H54 (cell line): Measurements from ENCODE around the gene RGPD3.
"Not testable (repeated sequence)": the region's sequence is repeated elsewhere in the genome, so short reads cannot be mapped to it uniquely, and the experiment has no call there.

Experiments
- DNase-seq: peaks from one replicate; pipeline ENCODE4 v3.0.0; 2011; ENCODE audit warnings: low spot score, mixed read lengths; ENCODE audit not compliant: insufficient read length
- FAIRE-seq: peaks from 3 replicates; lab custom pipeline; 2011; peaks lifted over from hg19 to GRCh38; lab: Jason Lieb, UNC
- POLR2A ChIP-seq: IDR thresholded peaks from 2 replicates; pipeline ENCODE4 v1.6.1; 2011; ENCODE audit warnings: low read depth, mild to moderate bottlenecking, low read length

Gene RGPD3

DNA sequence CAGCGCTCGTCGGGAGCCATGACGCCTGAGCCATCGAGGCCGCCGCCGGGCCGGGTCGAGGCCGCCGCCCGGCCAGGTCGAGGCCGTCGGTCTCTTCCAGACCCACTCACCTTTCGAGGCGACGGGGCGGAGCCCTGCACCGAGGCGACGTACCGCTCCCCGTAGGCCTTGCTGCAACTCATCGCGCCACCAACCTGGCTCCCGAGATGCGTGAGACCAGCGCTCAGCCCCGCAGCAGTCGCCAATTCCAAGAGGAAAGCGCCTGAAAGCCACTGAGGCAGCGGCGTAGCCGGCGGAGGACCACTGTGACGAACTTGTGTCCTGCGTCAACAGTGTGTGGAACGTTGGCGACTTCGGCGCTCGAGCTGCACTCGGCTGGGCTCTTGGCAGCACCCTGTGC is at the start of gene RGPD3:
Gene RGPD3 (minus strand): TSS at position 307 of the 400 bp plus-strand sequence. CDS start 125 bp downstream, at position 182.
- DNase-seq, FAIRE-seq: not testable (repeated sequence)

DNA sequence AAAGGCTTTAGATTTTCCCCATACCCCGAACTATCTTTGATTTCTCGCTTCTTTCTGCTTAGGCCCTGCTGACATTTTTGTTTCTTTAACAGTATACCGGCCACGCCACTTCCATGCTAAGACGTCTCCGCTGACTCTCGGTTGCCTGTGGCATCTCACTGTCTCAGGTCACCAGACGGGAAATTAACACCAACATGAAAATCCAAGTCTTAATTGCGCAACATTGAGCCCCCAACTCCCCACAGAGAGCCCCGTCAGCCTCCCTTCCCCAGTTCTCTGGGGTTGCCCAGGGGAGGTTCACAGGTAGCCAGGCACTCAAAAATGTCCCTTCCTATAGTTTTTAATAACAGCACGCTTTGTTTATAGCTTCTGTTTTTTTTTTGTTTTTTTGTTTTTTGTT is 49.1 kb upstream of the RGPD3 start:
- DNase-seq (no peak), FAIRE-seq (no peak)
- no peak for TF ChIP-seq POLR2A

DNA sequence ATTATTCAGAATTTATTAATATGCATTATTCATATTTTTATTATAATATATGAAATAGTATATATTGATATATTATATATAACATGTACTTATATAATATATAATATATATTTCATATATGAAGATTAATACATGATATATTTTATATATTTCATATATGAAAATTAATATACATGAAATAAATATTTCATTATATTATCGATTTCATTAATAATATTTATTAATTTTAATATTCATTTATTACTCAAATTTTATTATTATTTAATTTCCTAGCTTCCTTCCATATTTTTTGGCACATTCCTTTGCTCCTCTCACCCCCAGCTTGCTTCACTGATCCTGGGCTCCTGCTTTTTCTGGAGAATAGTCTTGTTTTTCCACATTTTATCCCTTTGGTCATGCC is 48.7 kb upstream of the RGPD3 start:
- no peak for DNase-seq
- no peak for FAIRE-seq
- no peak for TF ChIP-seq POLR2A

DNA sequence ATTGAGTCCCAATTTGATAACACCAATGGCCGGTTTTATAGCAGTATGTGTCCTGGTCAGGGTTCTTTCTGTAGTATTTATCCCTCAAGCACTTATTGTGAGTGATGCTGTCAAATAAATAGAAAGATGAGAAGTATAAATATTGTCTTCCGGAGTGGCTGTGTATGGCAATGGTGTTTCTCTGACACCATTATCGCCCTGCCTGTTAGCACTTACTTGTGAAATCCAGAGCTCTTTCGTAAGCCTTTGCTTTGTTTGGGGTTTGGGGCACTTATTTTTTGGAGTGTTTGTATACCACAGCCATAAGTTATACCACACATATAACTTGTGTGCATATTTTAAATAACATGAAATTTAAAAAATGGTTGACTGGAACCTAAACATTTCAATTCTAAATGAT is 48.2 kb upstream of the RGPD3 start:
- DNase-seq (no peak), FAIRE-seq (no peak)
- no peak for TF ChIP-seq POLR2A

DNA sequence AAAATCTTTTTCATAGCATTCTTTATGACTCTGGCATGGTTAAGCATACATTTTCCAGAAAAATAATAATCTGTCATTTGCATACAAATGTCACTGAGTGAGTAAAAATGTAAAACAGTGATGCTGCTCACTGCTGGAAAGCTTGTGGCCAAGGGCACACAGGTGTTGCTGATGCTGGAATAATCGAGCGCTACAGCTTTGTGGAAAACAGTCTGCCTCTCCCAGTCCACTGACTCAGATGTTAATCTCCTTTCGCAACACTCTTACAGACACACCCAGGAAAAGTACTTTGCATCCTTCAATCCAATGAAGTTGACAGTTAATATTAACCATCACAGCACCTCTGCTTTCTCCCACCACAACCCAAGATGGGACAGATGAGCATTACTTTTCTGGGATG is 46.6 kb upstream of the RGPD3 start:
- not testable (repeated sequence) for DNase-seq, FAIRE-seq

DNA sequence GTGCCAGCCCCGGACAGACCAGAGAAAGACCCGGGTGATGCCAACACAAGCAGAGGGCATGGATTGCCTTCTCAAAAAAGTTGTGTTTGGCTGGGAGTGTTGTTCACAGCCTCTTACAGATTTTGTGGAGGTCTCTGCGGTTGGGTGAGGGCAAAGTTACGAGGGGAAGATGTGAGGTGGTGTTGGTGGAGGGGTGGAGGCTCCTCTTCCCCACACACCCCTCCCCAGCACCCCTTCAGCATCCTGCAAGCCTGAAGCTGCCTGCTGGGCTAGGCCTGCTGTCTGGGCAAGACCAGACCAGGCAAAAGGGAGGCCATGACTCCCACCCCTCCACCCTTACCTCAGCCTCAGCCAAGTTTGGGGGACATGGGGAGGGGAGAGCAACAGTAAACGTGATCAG is 45.2 kb upstream of the RGPD3 start:
- FAIRE-seq, DNase-seq: not testable (repeated sequence)

DNA sequence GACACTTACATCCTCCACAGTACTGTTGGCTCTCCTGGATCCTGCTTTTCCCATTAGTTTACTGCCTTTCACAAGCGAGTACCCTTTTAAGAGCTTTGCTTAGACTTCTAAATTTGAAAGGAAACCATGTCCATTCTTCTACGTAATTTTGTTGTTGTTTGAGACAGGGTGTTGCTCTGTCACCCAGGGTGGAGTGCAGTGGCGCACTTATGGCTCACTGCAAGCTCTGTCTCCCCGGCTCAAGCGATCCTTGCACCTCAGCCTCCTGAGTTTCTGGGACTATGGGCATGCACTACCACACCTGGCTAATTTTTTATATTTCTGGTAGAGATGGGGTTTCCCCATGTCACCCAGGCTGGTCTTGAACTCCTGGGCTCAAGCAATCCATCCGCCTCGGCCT is 43.7 kb upstream of the RGPD3 start:
- DNase-seq, FAIRE-seq: not testable (repeated sequence)

DNA sequence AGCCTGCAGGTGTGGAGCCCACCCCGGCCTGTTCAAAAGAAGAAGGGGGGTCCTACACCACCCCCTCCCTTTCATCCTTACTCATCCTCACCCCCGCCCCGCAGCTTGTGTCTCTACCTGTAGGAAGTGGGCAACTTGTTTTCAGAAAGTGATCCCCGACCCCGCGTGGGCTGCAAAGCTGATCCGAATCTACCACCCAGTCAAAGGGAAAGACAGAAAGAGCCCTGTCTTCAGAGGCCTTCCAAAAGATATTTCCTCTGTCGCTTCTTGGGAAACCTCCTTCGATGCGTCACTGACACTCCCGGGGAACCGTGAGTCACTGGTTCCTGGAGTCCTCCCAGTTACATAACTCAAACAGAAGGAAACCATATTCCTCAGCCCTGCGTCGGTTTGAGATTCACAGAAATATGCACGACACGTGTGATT is 43.3 kb upstream of the RGPD3 start:
- not testable (repeated sequence) for DNase-seq
- peak; percentile 86 for FAIRE-seq

DNA sequence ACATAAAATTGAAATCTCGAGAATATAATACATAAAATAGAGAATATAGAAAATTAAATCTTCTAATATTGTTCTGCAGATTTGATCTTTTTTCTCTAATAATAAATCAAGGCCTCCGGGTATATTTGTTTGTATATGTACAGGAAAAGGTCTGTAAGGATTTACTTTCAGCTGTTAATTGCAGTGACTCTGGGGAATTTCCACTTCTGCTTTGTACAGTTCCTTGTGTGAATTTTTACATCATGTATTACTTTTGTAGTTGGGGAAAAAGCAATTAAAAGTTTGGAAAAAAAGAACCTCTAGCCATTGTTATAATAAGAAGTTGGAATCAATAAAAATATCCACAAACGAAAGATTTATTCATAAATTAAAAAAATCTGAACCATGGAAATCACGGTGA is 42.6 kb upstream of the RGPD3 start:
- not testable (repeated sequence) for FAIRE-seq, DNase-seq

DNA sequence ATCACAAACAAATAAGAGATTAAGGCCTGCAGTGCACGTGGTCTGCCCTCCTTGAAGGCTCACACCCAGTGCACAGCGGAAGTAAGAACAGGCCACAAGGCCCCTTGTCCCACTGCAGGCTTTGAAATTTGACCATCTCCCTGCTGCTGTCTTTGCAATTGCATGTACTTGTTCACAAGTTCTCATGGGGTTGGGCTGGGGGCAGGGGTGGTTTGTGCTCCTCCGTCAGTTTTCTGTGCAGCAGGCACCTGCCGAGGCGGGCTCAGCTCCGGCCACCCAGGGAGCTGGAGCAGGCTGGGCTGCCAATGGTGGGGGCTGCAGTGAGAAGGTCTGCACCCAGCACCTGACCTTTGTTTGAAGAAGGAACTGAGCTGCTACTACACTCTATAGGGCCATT is 41.2 kb upstream of the RGPD3 start:
- FAIRE-seq, DNase-seq: not testable (repeated sequence)

DNA sequence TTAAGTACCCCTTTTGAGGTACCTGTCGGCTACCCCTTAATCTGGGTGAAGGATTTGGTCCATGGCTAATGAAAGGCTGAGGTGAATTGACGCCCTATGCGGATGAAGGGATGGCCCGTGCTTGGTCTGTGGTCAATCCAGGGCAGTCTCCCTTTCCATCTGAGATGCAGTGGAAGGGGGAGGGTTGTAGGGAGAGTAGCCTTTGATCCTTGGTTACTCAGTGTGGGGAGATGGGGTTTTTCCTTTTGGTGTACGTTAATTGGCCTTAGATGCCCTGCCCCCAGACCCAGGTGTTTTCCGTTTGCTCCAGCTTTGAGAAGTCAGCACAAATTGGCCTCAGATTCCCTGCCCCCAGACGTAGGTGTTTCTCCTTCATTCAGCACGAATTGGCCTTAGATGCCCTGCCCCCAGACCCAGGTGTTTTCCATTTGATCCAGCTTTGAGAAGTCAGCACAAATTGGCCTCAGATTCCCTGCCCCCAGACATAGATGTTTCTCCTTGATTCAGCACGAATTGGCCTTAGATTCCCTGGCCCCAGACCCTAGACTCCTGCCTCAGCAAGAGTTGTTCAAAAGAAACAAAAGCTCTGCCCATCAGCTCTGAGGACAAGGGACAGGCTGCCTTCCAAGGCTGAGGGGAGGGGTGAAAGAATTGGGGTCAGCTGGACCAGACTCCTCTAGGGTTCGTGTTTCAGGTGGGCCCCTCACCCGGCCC is 40.6 kb upstream of the RGPD3 start:
- not testable (repeated sequence) for FAIRE-seq, DNase-seq

DNA sequence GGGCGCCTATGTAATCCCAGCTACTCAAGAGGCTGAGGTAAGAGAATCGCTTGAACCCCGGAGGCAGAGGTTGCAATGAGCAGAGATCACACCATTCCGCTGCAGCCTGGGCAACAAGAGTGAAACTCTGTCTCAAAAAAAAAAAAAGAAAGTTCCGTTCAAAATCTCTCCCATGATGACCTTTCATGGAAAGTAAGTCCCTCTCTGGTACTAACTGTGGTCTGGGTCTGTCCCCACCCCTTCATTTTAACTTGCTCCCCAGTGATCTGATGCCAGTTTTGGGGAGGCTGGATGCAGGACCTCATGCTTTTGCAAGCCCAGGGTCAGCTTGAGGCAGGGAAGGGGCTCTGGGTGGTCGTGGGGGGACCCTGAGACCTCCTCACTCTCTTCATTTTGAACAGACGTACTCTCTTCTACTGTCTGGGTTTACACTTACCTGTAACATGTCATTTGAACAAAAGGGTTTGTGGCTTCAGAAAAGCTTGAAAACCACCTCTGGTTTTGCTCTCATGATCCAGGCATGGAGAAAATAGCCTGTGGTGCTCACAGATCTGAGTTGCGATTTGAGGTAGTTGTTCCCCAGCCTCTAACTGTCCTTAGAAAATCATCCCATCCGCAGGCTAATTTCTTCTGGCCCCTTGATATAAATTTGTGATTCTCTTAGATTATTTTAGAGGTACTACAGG is 37.9 kb upstream of the RGPD3 start:
- not testable (repeated sequence) for DNase-seq, FAIRE-seq

DNA sequence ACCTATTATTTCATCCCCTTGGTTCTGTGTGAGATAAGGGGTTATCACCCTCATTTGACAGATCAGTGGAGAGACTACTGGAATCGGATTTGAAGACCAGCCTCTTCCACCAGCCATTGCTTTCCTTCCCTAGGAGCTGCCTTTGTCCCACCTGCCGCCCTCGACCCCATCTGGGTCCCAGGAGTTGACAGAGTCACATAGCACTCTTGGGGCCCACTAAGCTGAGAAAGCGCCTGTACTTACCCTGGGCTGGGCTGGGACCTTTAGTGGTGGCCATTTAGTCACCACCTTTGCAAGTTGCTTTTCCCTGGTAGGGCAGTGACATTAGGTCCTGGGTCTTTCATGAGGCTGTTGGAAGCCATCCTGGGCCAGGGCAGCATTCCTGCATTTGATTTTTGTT is 36.6 kb upstream of the RGPD3 start:
- not testable (repeated sequence) for DNase-seq, FAIRE-seq

DNA sequence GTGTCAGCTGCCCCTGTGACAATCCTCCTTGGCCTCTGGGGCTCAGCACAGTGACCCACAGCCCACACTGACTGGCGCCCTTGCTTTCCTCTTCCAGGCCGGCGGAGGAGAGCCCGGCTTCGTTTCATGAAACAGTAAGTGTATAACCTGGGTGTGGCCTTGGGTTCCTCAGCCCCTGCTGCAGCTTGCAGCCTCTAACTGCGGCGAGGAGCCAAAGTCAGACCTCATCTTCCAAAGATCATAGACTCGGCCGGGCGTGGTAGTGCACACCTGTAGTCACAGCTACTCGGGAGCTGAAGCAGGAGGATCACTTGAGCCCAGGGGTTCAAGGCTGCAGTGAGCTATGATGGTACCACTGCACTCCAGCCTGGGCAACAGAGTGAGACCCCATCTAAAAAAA is 36.0 kb upstream of the RGPD3 start:
- not testable (repeated sequence) for DNase-seq, FAIRE-seq

DNA sequence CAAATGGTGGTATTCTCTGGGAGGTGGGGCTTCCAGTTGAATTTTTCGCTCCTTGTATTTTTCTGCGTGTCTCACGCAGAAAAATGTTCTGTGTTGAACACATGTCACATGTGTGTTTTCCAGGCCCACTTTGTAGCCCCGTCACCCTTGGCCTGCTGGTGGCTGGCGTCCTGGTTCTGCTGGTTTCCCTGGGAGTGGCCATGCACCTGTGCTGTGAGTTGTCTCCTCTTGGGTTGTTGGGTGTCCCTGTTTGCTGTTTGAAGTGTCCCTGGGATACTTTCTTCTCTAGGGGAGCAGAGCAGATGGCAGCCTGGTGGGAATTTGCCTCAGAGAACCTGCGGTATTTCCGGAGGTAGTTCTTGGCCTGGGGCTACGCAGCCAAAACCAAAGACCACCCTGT is 34.1 kb upstream of the RGPD3 start:
- not testable (repeated sequence) for DNase-seq, FAIRE-seq

DNA sequence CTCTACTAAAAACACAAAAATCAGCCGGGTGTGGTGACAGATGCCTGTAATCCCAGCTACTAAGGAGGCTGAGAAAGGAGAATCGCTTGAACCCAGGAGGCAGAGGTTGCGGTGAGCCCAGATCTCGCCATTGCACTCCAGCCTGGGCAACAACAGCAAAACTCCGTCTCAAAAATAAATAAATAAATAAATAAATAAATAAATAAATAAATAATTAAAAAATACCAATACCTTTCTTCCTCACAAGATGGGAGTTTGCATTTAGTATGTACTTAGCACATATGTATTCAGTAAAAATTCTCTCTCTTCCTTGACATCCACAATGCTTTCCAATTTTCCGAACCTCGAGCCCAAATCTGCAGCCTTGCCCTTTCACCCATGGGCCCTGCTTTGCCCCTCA is 32.1 kb upstream of the RGPD3 start:
- not testable (repeated sequence) for DNase-seq, FAIRE-seq

DNA sequence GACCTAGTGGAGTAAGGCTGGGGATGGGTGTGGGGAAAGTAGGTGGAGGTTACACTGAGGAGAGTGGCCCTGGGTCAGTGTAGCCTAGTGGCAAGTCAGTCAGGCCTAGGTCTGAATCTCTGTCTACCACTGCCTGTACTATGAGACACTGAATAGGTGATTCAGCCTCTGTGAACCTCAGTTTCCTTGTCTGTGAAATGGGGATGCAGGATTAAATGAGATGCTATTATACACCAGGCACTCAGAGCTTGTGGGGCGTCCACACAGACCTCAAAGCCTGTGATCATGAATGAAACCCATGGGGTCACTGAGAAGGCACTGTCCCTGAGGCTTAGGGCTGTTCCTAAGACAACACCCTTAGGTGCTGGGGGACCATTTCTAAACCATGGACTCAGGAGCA is 30.3 kb upstream of the RGPD3 start:
- DNase-seq, FAIRE-seq: not testable (repeated sequence)

DNA sequence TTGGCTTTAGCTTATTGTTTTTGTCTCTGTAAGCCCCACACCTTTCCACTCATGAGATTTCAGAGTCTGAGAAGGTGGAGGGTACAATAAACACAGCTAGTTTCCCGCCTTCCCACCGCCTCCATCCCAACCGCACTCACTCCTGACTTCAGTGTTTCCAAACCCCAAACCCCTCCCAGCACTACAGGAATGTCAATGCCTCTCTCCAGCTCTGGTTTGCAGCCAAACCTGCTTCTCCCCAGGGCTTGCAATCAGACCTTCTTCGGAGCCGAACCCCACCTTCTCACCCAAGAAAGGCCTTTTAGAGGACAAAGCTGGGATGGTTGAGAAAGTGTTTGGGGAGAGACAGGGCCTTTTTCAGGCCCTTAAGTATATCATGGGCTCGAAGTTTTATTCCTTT is 24.7 kb upstream of the RGPD3 start:
- DNase-seq = not testable (repeated sequence)

DNA sequence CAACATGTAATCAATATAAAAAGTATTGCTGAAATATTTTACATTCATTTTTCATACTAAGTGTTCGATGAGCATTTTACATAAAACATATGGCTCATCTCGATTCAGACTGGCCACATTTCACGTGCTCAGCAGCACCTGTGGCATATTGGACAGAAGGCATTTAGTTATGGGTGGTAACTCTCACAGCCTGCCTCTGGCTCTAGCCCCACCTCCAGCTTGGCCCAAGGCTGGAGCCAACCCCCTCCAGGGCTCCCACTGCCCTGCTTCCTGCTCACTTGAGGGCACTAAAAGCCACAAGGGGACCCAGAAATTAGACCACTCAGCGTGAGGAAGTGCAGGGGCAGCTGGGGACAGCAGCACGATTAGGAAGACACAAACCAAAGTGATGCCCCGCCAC is 24.2 kb upstream of the RGPD3 start:
- not testable (repeated sequence) for DNase-seq, FAIRE-seq

More for the DNA sequence above, 24.7 kb upstream of the RGPD3 start:
- not testable (repeated sequence) for FAIRE-seq

DNA sequence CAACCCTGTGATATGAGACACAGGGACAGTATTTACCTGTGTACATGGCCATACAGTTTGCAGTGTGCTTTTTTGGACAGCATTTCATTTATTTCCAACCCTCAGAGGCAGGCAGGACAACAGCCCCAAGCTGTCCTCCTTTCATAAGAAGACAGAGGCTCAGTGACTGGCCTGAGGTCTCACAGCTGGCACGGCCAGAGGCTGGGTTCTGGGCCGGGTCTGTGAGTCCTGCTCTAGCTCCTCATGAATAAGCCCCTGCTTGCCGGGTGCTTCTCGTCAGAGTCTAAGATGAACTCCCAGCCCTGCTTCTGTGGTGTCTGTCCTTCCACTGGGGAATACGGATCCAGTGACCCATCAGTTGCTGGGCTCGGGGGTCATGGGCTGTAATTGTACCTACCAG is 21.5 kb upstream of the RGPD3 start:
- not testable (repeated sequence) for FAIRE-seq, DNase-seq
